Spinal cord (tissue), 10 donors: ENCODE measurements around the gene FETUB. TPM values are rescaled to one million over a fixed set of nuclear protein-coding genes. Genes with fewer than 3 reads are reported as not detected.
A peak's percentile ranks its signal among the peaks of the same experiment; 100 is the strongest.

Source experiments
- DNase-seq, 6 donors: peaks; one replicate each; pipeline versions ENCODE4 v3.0.0 to v3.0.0-alpha.2; 2013 to 2015; ENCODE audit warnings: low spot score in 6 of 6, low read depth in 4 of 6
- H3K27ac ChIP-seq: one replicate; pipeline ENCODE4 v1.5.1; 2013; ENCODE audit warnings: low read depth, low read length, control low read depth
- H3K27me3 ChIP-seq: one replicate; pipeline ENCODE4 v1.6.1; 2013; ENCODE audit warnings: low read length; ENCODE audit not compliant: control insufficient read depth, insufficient read depth
- H3K36me3 ChIP-seq: one replicate; pipeline ENCODE4 v1.6.1; 2013; ENCODE audit warnings: low read length; ENCODE audit not compliant: control insufficient read depth, insufficient read depth
- H3K4me1 ChIP-seq: one replicate; pipeline ENCODE4 v1.6.1; 2013; ENCODE audit warnings: low read length; ENCODE audit not compliant: control insufficient read depth, insufficient read depth
- H3K4me3 ChIP-seq: one replicate; pipeline ENCODE4 v1.5.1; 2013; ENCODE audit warnings: low read depth, low read length, control low read depth
- H3K9me3 ChIP-seq: one replicate; pipeline ENCODE4 v1.6.1; 2013; ENCODE audit warnings: low read length; ENCODE audit not compliant: control insufficient read depth, insufficient read depth
- WGBS: methylation state at CpG from one replicate; pipeline ENCODE4 v1.1.5; 2013; ENCODE audit warnings: missing lambda C conversion rate; ENCODE audit not compliant: insufficient coverage; 5-methylcytosine and 5-hydroxymethylcytosine counted together
- polyA plus RNA-seq, 2 donors: library from polyadenylated mRNA; unstranded; fragments of 120-200 nt; gene quantifications; one replicate each; pipeline ENCODE4 v1.2.1, GENCODE V29; 2013; ENCODE audit not compliant: insufficient read length in 2 of 2
- total RNA-seq, 2 donors: library from RNA; depleted of rRNA in 1 of 2; stranded (reverse); fragments of 120-200 nt in 1 of 2; fragments of >200 nt in 1 of 2; gene quantifications; one replicate each; pipeline versions ENCODE4 v1.2.3 to v1.2.4, GENCODE V29; 2013 to 2014
- donor health status: healthy.

Gene FETUB
- total and polyA plus RNA-seq, 4 donors = 0.11 TPM; not detected in 3

GRCh38 chr3:186613637-186614265, 26.4 kb upstream of the FETUB start:
- peaks cover 22% of the 10 kb centered on the region for H3K4me1 ChIP-seq
- no CpG with 5 or more reads among the region's 4 CpGs for WGBS
- H3K4me3 ChIP-seq = no peak overlapping the region
- no peaks in the 10 kb centered on the region for H3K36me3 ChIP-seq
- peak in 1 of 6 donors; percentile 58 for DNase-seq
- H3K9me3 ChIP-seq = no peaks in the 10 kb centered on the region
- no peak overlapping the region for H3K27ac ChIP-seq
- H3K27me3 ChIP-seq = peaks cover 7% of the 10 kb centered on the region

DNA sequence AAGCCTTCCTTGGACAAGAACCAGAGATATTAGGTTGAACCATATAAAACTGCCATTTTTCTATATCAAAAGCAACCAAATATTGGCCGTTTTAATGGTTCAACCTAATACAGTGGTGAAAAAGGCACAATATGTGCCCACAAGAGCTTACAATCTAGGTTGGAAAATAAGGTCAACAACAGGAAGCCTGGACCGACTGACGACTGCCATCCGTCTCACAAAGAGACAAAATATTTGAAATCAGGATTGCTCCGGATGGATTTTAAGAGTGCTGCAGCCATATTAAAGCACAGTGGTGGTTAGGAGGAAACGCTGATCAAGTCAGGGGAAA, 26.0 kb upstream of the FETUB start:
- H3K4me3 ChIP-seq = no peak overlapping the region
- H3K27me3 ChIP-seq = peaks cover 7% of the 10 kb centered on the region

DNA sequence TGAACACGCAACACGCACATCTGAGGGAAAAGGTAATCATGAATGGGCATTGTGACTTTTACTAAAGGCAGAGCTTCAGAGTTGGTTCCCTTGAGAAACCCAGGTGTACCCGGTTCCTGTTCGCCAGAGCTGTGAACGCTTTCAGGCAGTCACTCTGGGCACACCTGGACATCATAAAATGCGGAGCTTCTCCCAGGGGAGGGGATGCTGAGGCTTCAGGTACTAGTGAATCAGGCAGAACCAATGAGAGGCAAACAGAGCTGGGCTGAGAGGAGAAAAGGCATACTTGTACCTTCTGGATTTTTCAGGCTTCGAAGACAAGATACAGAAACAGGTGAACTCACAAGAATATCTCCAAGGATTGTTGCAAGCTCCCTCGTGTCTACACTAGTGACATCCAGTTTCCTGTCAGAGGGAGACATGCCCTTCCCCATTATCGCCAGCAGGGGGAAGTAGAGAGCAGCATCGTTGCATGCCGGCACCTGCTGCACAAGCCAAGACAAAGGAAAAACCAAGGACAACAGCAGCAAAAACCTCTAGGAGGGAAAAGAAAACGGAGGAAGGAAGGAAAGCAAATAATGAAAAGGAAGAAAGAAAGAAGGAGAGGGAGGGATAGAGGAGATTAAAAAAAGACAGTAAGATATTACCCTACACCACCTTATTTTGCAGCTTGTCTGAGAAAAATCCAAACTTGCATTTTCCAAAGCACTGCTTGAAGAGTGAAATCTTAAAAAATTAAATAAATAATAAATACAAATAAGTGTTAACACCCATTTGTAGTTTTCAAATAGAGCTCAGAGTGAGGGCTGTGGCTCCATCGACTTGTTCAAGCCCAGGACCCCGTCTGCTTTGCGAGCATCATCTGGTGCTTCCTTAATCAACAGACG, 25.4 kb upstream of the FETUB start:
- WGBS = 48% methylated on average over 13 of the region's 16 CpGs
- Histone ChIP-seq H3K4me3 (no peak overlapping the region), H3K36me3 (no peaks in the 10 kb centered on the region), H3K27me3 (peaks cover 7% of the 10 kb centered on the region), H3K27ac (no peak overlapping the region), H3K4me1 (peaks cover 22% of the 10 kb centered on the region), H3K9me3 (no peaks in the 10 kb centered on the region)
- DNase-seq = peak; percentile 68 to 97 (median 78)

More for the DNA sequence above, 26.0 kb upstream of the FETUB start:
- Histone ChIP-seq H3K36me3 (no peaks in the 10 kb centered on the region), H3K9me3 (no peaks in the 10 kb centered on the region), H3K4me1 (peaks cover 22% of the 10 kb centered on the region), H3K27ac (no peak overlapping the region)
- WGBS = 75% methylated on average over 6 of the region's 6 CpGs
- no peak for DNase-seq

DNA sequence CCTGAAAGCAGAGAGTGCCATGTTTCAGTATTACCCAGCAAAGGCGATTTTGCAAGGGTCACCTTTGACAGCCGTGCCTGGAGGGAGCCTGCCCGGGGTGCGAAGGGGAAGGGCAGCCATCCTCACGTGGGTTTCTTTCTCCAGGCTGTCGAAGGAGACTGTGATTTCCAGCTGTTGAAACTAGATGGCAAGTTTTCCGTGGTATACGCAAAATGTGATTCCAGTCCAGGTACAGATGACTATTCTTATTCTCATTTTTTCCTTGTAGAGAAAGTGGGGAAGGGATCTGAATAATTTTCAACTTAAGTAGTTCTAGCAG, 23.9 kb upstream of the FETUB start:
- no peaks in the 10 kb centered on the region for H3K9me3 ChIP-seq
- no peak for DNase-seq
- peaks cover 22% of the 10 kb centered on the region for H3K4me1 ChIP-seq
- peaks cover 9% of the 10 kb centered on the region for H3K27me3 ChIP-seq
- H3K4me3 ChIP-seq = no peak overlapping the region
- H3K27ac ChIP-seq = no peak overlapping the region
- WGBS = 87% methylated on average over 6 of the region's 8 CpGs
- H3K36me3 ChIP-seq = no peaks in the 10 kb centered on the region

- Histone ChIP-seq H3K4me1 (peaks cover 22% of the 10 kb centered on the region), H3K27ac (no peak overlapping the region)
- WGBS = 9% methylated on average over 25 of the region's 31 CpGs
These were observed 22.9 kb upstream of the FETUB start for GRCh38 chr3:186617036-186617946.

DNA sequence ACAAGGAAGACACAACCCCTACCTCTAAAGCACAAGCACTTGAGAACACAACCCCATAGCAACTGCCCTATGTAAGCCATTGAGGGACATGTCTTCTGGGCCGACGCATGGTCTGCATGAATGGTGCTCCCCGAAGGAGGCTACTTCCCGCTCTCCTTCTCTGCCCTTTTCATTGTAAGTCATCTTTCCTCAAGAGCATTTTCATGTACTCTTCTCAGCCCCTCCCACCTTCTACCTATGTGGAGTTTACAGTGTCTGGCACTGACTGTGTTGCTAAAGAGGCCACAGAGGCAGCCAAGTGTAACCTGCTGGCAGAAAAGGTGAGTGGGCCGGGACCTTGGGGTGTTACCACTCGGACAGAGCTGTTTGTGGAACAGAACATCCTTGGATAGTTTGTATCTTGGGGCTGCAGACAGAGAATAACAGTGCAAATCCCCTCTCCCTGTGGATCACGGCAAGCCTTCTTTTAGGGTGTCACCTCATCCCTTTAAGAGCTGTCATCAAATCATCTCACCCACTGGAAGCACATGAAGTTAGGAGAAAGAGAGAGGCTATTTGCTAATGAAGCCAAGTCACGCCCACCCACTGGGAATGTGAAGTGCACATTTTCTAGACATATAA, 21.8 kb upstream of the FETUB start:
- H3K27ac ChIP-seq = no peak overlapping the region
- H3K36me3 ChIP-seq = no peaks in the 10 kb centered on the region
- WGBS = 90% methylated on average over 4 of the region's 8 CpGs
- no peaks in the 10 kb centered on the region for H3K9me3 ChIP-seq
- no peak overlapping the region for H3K4me3 ChIP-seq
- DNase-seq = no peak
- peaks cover 9% of the 10 kb centered on the region for H3K27me3 ChIP-seq
- H3K4me1 ChIP-seq = peaks cover 22% of the 10 kb centered on the region

More at GRCh38 chr3:186617036-186617946, 22.9 kb upstream of the FETUB start:
- Histone ChIP-seq H3K36me3 (no peaks in the 10 kb centered on the region), H3K9me3 (no peaks in the 10 kb centered on the region), H3K4me3 (peak overlapping the region; percentile 14), H3K27me3 (peaks cover 9% of the 10 kb centered on the region)
- peak in 5 of 6 donors; percentile 22 to 84 (median 35) for DNase-seq

DNA sequence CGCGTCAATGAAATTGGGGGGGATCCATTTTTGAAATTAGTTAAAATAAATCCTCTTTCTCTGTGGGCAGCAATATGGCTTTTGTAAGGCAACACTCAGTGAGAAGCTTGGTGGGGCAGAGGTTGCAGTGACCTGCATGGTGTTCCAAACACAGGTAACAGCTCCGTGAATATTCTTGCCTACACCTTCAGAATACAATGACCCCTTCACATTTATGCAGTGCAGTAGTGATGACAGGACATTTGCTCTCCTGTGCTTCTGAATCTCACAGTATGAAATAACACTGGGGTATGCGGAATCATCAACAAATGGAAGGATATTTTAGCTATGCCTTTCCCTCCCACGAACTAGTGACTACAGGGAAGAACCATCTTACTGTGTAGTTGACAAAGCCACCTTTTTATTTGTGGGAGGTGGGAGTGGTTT, 20.4 kb upstream of the FETUB start:
- 100% methylated on average over 2 of the region's 5 CpGs for WGBS
- H3K9me3 ChIP-seq = no peaks in the 10 kb centered on the region
- no peaks in the 10 kb centered on the region for H3K36me3 ChIP-seq
- DNase-seq = no peak
- H3K27ac ChIP-seq = no peak overlapping the region
- peaks cover 18% of the 10 kb centered on the region for H3K4me1 ChIP-seq
- H3K4me3 ChIP-seq = no peak overlapping the region
- peaks cover 9% of the 10 kb centered on the region for H3K27me3 ChIP-seq

DNA sequence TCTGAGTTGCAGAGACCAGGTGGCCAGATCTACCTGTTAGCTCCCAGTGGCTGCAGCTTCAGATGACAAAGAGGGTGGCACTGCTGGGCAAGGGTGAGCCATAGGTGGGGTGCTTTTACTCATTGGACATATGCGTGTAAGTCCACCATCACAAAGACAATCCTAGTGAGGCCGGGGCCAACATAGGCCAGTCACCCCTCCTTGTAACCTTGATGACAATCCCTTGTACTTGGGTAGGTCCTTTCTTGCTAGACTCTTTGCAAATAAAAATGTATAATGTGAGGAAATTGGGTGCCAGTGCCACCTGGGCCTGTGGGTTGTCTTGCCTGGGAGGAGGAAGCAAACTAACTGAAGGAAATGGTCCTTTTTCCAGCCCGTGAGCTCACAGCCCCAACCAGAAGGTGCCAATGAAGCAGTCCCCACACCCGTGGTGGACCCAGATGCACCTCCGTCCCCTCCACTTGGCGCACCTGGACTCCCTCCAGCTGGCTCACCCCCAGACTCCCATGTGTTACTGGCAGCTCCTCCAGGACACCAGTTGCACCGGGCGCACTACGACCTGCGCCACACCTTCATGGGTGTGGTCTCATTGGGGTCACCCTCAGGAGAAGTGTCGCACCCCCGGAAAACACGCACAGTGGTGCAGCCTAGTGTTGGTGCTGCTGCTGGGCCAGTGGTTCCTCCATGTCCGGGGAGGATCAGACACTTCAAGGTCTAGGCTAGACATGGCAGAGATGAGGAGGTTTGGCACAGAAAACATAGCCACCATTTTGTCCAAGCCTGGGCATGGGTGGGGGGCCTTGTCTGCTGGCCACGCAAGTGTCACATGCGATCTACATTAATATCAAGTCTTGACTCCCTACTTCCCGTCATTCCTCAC, 19.7 kb upstream of the FETUB start:
- no peaks in the 10 kb centered on the region for H3K36me3 ChIP-seq
- WGBS = 94% methylated on average over 12 of the region's 17 CpGs
- no peak overlapping the region for H3K27ac ChIP-seq
- peaks cover 14% of the 10 kb centered on the region for H3K4me1 ChIP-seq
- peaks cover 9% of the 10 kb centered on the region for H3K27me3 ChIP-seq
- no peak for DNase-seq
- H3K4me3 ChIP-seq = no peak overlapping the region
- no peaks in the 10 kb centered on the region for H3K9me3 ChIP-seq
